Bone marrow (tissue), 2 donors: Measurements from ENCODE around the gene TBC1D14.

ENCODE experiments used
- DNase-seq, 2 donors: peaks; one replicate each; lab custom pipeline; 2025; lab: John Stamatoyannopoulos, UW

Gene TBC1D14

GRCh38 chr4:6951880-6952381 is 42.3 kb downstream of the TBC1D14 start:
- no peak for DNase-seq

GRCh38 chr4:6953751-6954380 is 44.2 kb downstream of the TBC1D14 start:
- DNase-seq, result no peak

- DNase-seq, result no peak
Measured at GRCh38 chr4:6955261-6955911, 45.8 kb downstream of the TBC1D14 start.

GRCh38 chr4:6956087-6956433 is 46.4 kb downstream of the TBC1D14 start:
- no peak for DNase-seq

- no peak for DNase-seq
Measured at GRCh38 chr4:6956434-6957147, 47.0 kb downstream of the TBC1D14 start.

GRCh38 chr4:6957148-6957520 is 47.5 kb downstream of the TBC1D14 start:
- no peak for DNase-seq

GRCh38 chr4:6957994-6958393 is 48.4 kb downstream of the TBC1D14 start:
- no peak for DNase-seq

GRCh38 chr4:6959261-6959660 is 49.6 kb downstream of the TBC1D14 start:
- no peak for DNase-seq

GRCh38 chr4:6960154-6960553 is 50.5 kb downstream of the TBC1D14 start:
- DNase-seq, result no peak

- DNase-seq, result no peak
Measured at GRCh38 chr4:6960628-6961412, 51.2 kb downstream of the TBC1D14 start.

- DNase-seq, result no peak
Measured at GRCh38 chr4:6961496-6962210, 52.0 kb downstream of the TBC1D14 start.

- no peak for DNase-seq
Measured at GRCh38 chr4:6962211-6963041, 52.8 kb downstream of the TBC1D14 start.

- no peak for DNase-seq
Measured at GRCh38 chr4:6963139-6963611, 53.5 kb downstream of the TBC1D14 start.

GRCh38 chr4:6964858-6965257 is 55.2 kb downstream of the TBC1D14 start:
- no peak for DNase-seq

- no peak for DNase-seq
Measured at GRCh38 chr4:6965329-6965728, 55.7 kb downstream of the TBC1D14 start.

GRCh38 chr4:6967846-6968340 is 58.3 kb downstream of the TBC1D14 start:
- DNase-seq, result no peak

- DNase-seq, result no peak
Measured at GRCh38 chr4:6968496-6968895, 58.9 kb downstream of the TBC1D14 start.

GRCh38 chr4:6969826-6970800 is 60.5 kb downstream of the TBC1D14 start:
- DNase-seq, result no peak
